ENCODE measurements around the gene DERL3.
A peak's percentile ranks its signal among the peaks of the same experiment; 100 is the strongest.

DNA sequence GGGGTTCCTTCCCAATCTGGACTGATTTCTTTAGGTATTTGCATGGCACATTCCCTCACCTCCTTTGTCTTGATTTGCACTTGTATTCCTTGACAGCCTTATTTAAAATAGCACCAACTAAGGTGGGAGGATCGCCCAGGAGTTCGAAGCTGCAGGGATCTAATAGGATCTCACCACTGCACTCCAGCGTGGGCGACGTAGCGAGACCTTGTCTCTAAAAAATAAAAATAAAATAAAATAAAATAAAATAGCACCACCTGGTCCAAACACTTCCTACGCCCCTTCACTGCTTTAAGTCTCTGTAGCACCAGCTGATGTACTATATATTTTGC, 19.6 kb upstream of the DERL3 start:
- TF ChIP-seq CTCF (IDR thresholded peaks at IDR 0.05) (peak in 1 of 7 experiments; percentile 16), POLR2A (IDR thresholded peaks at IDR 0.05) (no peak)

Measured in stomach (tissue), 4 donors.